HUDEP-2 (cell line): Measurements from ENCODE around the gene ANKFY1.
"Not testable (repeated sequence)": the region's sequence is repeated elsewhere in the genome, so short reads cannot be mapped to it uniquely, and the experiment has no call there.

Experiments
- DNase-seq, 76 experiments: peaks; one replicate each; lab custom pipeline; 2025; ENCODE audit not compliant: unreplicated experiment in 76 of 76; lab: John Stamatoyannopoulos, UW

Gene ANKFY1

GRCh38 chr17:4220655-4221054, 43.1 kb downstream of the ANKFY1 start:
- DNase-seq = no peak

DNA sequence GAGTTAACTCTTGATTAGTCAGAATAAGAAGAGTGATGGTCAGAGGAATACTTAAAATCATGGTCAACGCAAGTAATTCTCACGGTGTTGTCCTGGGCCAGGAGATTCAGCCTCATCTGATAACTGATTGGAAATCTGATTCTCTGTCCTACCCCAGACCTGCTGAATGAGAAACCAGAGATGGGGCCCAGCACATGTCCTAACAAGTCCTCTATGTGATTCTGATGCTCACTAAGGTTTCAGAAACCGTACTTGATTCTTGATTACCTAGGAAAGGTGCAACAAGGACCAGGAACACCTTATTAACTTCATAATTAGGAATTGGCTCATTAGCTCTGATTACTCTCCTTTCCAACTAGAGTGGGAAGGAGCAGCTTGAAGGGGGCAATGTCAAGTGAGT, 44.5 kb downstream of the ANKFY1 start:
- DNase-seq = no peak

GRCh38 chr17:4215882-4216570, 47.8 kb downstream of the ANKFY1 start:
- no peak for DNase-seq

- DNase-seq = no peak
Measured at GRCh38 chr17:4214157-4214556, 49.6 kb downstream of the ANKFY1 start.

DNA sequence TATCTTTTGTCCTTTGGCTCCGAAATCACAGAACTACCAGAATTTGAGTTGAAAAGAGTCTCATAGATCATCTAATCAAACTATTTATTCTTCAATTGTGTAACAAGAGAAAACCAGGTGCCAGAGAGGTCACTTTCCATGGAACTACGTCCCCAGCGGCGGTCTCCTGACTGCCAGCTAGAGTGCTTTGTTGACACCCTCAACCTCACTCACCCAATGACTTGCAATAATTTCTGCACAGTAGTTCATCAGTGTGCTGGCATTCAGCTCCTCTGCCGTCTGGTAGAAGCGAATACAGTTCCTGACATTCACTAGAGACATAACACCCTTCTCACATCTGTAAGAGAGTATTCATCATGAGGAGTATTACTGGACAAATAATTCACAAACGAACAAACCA, 54.2 kb downstream of the ANKFY1 start:
- DNase-seq = no peak

- DNase-seq = no peak
Measured at GRCh38 chr17:4208238-4208637, 55.5 kb downstream of the ANKFY1 start.

GRCh38 chr17:4206962-4207361, 56.8 kb downstream of the ANKFY1 start:
- peak in 65 of 76 experiments; percentile 4 to 85 (median 61) for DNase-seq

DNA sequence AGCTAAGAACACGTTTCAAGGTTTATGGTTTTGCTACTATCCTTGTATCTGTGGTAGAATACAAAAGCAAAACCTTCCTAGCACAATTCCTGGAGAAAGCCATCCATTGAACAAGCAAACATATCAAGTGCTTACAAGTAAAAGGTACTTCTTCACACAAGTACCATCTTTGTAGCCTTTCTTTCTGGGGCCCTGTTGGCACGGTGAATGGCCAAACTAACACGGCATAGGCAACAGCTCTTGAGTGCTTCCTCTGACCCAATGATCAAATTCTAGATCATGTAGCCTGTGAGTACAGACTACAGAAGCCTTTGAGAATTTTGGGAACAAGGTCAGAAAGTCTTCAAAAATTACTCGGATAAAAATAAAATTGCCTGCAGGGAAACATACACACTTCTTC, 57.9 kb downstream of the ANKFY1 start:
- no peak for DNase-seq

- DNase-seq = no peak
Measured at GRCh38 chr17:4204710-4205173, 59.0 kb downstream of the ANKFY1 start.

GRCh38 chr17:4204190-4204589, 59.6 kb downstream of the ANKFY1 start:
- DNase-seq = no peak

DNA sequence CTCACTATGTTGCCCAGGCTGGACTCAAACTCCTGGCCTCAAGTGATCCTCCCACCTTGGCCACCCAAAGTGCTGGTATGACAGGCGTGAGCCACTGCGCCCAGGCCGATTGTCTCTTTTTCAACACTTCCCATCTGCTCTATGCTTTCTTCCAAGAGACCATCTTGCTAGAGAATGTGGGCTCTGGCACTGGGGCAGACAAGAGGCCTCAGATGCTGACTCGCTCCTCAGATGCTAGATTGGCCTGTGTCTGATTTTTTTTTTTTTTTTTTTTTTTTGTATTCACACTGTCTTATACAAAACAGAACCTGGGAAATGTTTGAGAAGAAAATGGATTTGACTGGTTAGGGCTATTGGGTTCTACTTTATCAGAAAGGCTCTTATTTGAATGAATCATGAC, 62.6 kb downstream of the ANKFY1 start:
- no peak for DNase-seq

DNA sequence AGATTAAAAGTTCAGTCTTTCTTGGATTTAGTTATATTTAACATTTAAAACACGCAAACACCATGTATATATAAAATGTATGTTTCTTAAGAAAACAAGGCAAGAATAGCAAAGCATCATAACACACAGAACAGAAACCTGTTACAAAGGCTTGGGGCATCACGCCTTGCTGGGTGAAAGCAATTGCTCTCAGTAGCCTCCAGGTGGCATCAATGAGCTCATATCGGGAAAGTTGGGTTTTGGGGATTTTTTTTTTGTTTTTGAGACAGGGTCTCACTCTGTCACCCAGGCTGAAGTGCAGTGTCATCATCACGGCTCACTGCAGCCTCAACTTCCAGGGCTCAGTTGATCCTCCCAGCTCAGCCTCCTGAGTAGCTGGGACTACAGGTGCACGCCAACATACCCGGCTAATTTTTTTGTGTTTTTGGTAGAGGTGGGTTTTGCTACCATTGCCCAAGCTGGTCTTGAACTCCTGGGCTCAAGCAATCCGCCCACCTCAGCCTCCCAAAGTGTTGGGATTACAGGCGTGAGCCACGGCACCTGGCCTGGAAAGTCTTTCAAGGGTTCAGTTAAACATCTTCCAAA, 63.9 kb downstream of the ANKFY1 start:
- peak in 14 of 76 experiments; percentile 1 to 34 (median 8) for DNase-seq

DNA sequence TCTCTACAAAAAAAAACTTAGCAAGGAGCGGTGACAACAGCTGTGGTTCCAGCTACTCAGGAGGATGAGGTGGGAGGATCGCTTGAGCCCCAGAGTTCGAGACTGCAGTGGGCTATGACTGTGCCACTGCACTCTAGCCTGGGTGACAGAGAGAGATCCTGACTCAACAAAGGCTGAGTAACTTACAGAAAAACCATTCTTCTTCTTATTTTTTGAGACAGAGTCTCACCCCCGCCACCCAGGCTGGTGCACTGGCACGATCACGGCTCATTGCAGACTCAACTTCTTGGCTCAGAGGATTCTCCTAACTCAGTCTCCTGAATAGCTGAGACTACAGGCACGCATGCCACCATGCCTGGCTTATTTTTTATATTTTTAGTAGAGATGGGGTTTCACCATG, 64.8 kb downstream of the ANKFY1 start:
- no peak for DNase-seq

GRCh38 chr17:4195306-4195705, 68.5 kb downstream of the ANKFY1 start:
- no peak for DNase-seq

- DNase-seq = no peak
Measured at GRCh38 chr17:4194796-4195195, 69.0 kb downstream of the ANKFY1 start.

DNA sequence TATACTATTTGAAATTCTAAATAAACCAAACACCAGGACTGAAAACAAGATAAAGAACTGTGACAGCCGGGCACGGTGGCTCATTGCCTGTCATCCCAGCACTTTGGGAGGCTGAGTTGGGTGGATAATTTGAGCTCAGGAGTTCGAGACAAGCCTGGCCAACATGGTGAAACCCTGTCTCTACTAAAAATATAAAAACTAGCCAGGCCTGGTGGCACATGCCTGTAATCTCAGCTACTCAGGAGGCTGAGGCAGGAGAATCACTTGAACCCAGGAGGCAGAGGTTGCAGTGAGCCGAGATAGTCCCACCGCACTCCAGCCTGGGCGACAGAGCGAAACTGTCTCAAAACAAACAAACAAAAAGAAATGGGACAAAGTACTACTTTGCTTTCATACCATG, 73.0 kb downstream of the ANKFY1 start:
- not testable (repeated sequence) for DNase-seq

DNA sequence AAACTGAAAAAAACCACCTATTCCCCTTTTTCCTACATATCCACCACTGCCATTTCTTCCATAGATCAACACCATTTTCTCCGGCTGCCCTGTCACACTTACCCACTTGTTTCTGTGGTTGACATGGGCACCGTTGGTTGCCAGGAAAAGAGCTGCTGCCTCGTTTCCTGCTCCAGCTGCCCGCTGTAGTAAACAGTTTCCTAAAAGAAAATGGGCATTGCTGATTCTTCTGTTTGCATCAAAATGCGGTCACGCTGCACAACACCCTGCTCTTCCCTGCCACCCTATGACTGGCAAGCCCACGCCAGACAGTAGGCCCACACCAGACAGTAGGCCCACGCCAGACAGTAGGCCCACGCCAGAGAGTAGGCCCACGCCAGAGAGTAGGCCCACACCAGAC, 74.5 kb downstream of the ANKFY1 start:
- no peak for DNase-seq

- DNase-seq = no peak
Measured at GRCh38 chr17:4188076-4188475, 75.7 kb downstream of the ANKFY1 start.

DNA sequence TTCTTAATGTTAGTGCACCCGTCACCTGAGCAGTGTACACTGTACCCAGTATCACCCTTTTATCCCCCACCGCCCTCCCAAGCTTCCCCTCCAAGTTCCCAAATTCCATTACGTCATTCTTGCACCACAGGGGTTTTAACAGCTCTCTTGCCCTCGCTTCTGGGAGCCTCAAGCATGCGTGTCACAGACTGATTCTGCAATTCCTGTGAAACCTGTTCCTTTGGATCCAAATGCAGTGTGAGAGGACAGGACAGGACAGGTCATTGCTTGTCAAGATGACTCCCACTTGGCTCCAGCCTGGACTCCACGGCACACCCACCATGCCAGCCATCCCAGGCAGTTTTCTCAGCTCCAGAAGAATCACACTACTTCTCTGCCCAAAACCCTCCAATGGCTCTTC, 76.7 kb downstream of the ANKFY1 start:
- DNase-seq = no peak

GRCh38 chr17:4186357-4186881, 77.4 kb downstream of the ANKFY1 start:
- no peak for DNase-seq

DNA sequence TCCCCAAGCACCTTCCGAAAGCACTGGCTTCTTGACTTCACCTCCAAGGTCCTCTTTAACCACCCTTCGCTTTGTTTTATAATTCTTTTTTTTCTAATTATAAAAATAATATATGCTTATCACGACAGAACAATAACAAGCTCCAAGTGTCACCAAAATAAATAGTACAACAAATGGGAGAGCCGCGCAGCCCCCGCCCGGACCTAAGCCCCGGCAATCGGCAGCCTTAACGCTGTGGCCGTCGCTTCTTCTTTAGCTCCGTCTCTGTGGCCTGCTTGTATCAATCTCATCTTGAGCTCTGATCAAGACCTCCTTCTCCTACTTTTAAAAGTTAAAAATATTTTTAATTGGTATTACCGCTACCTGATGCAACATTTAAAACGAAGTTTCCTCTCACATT, 78.1 kb downstream of the ANKFY1 start:
- no peak for DNase-seq

DNA sequence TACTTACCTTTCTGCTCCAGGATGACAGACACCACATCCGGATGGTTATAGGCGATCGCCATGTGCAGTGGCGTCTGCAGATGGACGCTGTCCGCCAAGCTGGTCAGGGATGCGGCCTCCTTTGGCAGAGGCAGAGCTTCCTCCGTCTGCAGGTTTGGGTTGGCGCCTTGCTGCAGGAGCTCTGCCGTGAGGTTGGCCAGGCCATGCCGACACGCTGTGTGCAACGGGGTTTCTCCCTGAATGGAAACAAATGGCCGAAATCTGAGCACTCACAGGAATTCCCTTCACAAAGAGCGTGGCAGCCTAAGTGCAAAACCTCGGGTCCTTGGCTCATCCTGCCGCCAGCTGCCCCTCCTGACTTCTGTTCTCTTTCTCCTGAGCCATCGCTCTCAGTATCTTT, 79.0 kb downstream of the ANKFY1 start:
- DNase-seq = no peak
